ENCODE data around the gene BPIFB4.

DNA sequence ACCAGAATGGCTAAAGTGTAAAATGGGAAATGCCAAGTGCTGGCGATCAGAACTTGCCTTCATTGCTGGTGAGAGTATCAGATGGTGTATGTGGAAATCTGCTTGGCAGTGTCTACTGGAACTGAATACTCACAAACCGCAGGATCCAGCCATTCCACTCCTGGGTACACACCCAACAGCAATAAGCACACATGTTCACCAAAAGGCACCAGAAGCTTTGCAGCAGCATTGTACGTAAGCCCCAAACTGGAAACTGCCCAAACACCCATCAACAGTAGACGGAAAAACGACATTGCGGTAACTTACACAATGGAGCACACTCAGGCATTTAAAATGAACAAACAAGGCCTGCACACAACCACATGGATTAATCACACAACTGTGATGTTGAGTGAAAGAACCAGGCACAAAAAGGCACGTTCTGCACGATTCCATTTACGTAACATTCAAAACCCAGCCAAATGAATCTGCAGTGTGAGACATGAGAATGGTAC is 51.2 kb downstream of the BPIFB4 start:
- TF ChIP-seq, protein P1, sequence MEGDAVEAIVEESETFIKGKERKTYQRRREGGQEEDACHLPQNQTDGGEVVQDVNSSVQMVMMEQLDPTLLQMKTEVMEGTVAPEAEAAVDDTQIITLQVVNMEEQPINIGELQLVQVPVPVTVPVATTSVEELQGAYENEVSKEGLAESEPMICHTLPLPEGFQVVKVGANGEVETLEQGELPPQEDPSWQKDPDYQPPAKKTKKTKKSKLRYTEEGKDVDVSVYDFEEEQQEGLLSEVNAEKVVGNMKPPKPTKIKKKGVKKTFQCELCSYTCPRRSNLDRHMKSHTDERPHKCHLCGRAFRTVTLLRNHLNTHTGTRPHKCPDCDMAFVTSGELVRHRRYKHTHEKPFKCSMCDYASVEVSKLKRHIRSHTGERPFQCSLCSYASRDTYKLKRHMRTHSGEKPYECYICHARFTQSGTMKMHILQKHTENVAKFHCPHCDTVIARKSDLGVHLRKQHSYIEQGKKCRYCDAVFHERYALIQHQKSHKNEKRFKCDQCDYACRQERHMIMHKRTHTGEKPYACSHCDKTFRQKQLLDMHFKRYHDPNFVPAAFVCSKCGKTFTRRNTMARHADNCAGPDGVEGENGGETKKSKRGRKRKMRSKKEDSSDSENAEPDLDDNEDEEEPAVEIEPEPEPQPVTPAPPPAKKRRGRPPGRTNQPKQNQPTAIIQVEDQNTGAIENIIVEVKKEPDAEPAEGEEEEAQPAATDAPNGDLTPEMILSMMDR (conservative IDR thresholded peaks at IDR 0.05 in 1 of 2, IDR thresholded peaks at IDR 0.05 in 1 of 2; ENCODE audit: low read depth in 1 of 2, low read length in 2 of 2) = no peak
- no peak for TF ChIP-seq EZH2 (IDR thresholded peaks at IDR 0.05; ENCODE audit: low read length, missing control alignments)

Data from fibroblast of lung (primary cell).